ENCODE measurements around the gene OR52E6.

Gene OR52E6

GRCh38 chr11:5803982-5804381, 37.7 kb downstream of the OR52E6 start:
- no peak overlapping the region for H3K27ac ChIP-seq (ENCODE audit: low read depth, low read length)
- H3K27me3 ChIP-seq (ENCODE audit: control insufficient read depth, insufficient read depth, low read length), result no peaks in the 10 kb centered on the region
- no peaks in the 10 kb centered on the region for H3K36me3 ChIP-seq (ENCODE audit: control insufficient read depth, insufficient read depth, low read length)
- H3K9me3 ChIP-seq (ENCODE audit: control insufficient read depth, insufficient read depth, low read length), result peaks cover 2% of the 10 kb centered on the region; the same call in 1 of the 2 replicates
- H3K9ac ChIP-seq (ENCODE audit: low read depth, low read length), result no peak overlapping the region
- no peaks in the 10 kb centered on the region for H3K4me1 ChIP-seq (ENCODE audit: control insufficient read depth, insufficient read depth, low read length)
- no peak overlapping the region for H3K4me3 ChIP-seq (ENCODE audit: low read depth, low read length)

GRCh38 chr11:5796541-5796940, 45.2 kb downstream of the OR52E6 start:
- Histone ChIP-seq H3K9me3 (ENCODE audit: control insufficient read depth, insufficient read depth, low read length) (no peaks in the 10 kb centered on the region), H3K4me3 (ENCODE audit: low read depth, low read length) (no peak overlapping the region), H3K27me3 (ENCODE audit: control insufficient read depth, insufficient read depth, low read length) (no peaks in the 10 kb centered on the region), H3K27ac (ENCODE audit: low read depth, low read length) (no peak overlapping the region), H3K4me1 (ENCODE audit: control insufficient read depth, insufficient read depth, low read length) (no peaks in the 10 kb centered on the region), H3K36me3 (ENCODE audit: control insufficient read depth, insufficient read depth, low read length) (no peaks in the 10 kb centered on the region), H3K9ac (ENCODE audit: low read depth, low read length) (no peak overlapping the region)

GRCh38 chr11:5791165-5791564, 50.5 kb downstream of the OR52E6 start, which contains the start of gene OR52N1:
TSS of gene OR52N1 (minus strand) at chr11:5791265. CDS start at chr11:5788816, 2,449 bp downstream.
- no peak within 1 kb of the TSS for H3K4me3 ChIP-seq (ENCODE audit: low read depth, low read length)
- H3K27ac ChIP-seq (ENCODE audit: low read depth, low read length), result no peak within 1 kb of the TSS
- no peaks in the 10 kb centered on the region for H3K27me3 ChIP-seq (ENCODE audit: control insufficient read depth, insufficient read depth, low read length)

More at GRCh38 chr11:5791165-5791564, 50.5 kb downstream of the OR52E6 start, which contains the start of gene OR52N1:
- Histone ChIP-seq H3K4me1 (ENCODE audit: control insufficient read depth, insufficient read depth, low read length) (no peaks in the 10 kb centered on the region), H3K9me3 (ENCODE audit: control insufficient read depth, insufficient read depth, low read length) (no peaks in the 10 kb centered on the region), H3K9ac (ENCODE audit: low read depth, low read length) (no peak within 1 kb of the TSS), H3K36me3 (ENCODE audit: control insufficient read depth, insufficient read depth, low read length) (no peaks in the 10 kb centered on the region)

All from HUES48 (cell line).